PC-9 (cell line): ENCODE results near the gene ERBB2. TPM values are rescaled to one million over a fixed set of nuclear protein-coding genes. Genes with fewer than 3 reads are reported as not detected.

Experiments
- BruUV-seq: library from RNA; stranded (reverse); fragments of 400-500 nt; replicated peaks from 2 replicates; lab custom pipeline; 2021; lab: Mats Ljungman, UMichigan
- CTCF ChIA-PET: fragments of 300-600 bp; sonication (Branson Sonifier 250); formaldehyde crosslinking; loops from one replicate; lab custom pipeline; 2022; ENCODE audit warnings: antibody characterized with exemption; lab: Charles Lee
- POLR2A ChIA-PET: fragments of 300-600 bp; sonication (Branson Sonifier 250); formaldehyde crosslinking; loops from one replicate; lab custom pipeline; 2022; ENCODE audit warnings: antibody characterized with exemption; ENCODE audit not compliant: unreplicated experiment; lab: Charles Lee
- DNase-seq, 2 experiments: peaks; one replicate each; pipeline versions ENCODE4 v3.0.0 to v3.0.0-alpha.2; 2015 to 2022; ENCODE audit warnings: mixed read lengths in 1 of 2
- H2AFZ ChIP-seq: fragments of 200-600 bp; sonication (generic); 2 replicates; pipeline ENCODE4 v1.8.1; 2017; ENCODE audit warnings: antibody characterized with exemption
- H3F3A ChIP-seq: fragments of 200-600 bp; sonication (generic); 2 replicates; pipeline ENCODE4 v1.8.1; 2017; ENCODE audit warnings: antibody characterized with exemption, mild to moderate bottlenecking, low read depth; ENCODE audit not compliant: insufficient read depth
- H3K27ac ChIP-seq: fragments of 200-600 bp; sonication (generic); 2 replicates; pipeline ENCODE4 v1.6.1; 2016; ENCODE audit warnings: mixed run types
- H3K27me3 ChIP-seq: fragments of 200-600 bp; sonication (generic); 2 replicates; pipeline ENCODE4 v1.6.1; 2016; ENCODE audit warnings: low read depth, mixed run types; ENCODE audit not compliant: insufficient read depth
- H3K36me3 ChIP-seq: fragments of 200-600 bp; sonication (generic); 2 replicates; pipeline ENCODE4 v1.6.1; 2016; ENCODE audit warnings: low read depth, mixed run types
- H3K4me1 ChIP-seq: fragments of 200-600 bp; sonication (generic); replicated peaks from 2 replicates; pipeline ENCODE4 v1.6.1; 2016; ENCODE audit warnings: mixed run types; ENCODE audit not compliant: insufficient read depth
- H3K4me2 ChIP-seq: fragments of 200-600 bp; sonication (generic); 2 replicates; pipeline ENCODE4 v1.6.1; 2017; ENCODE audit warnings: mixed run types
- H3K4me3 ChIP-seq: fragments of 200-600 bp; sonication (generic); 2 replicates; pipeline ENCODE4 v1.6.1; 2016; ENCODE audit warnings: mixed run types
- H3K79me2 ChIP-seq: fragments of 200-600 bp; sonication (generic); 2 replicates; pipeline ENCODE4 v1.6.1; 2017; ENCODE audit warnings: low read depth, mixed run types
- H3K9me2 ChIP-seq: fragments of 200-600 bp; sonication (generic); 2 replicates; pipeline ENCODE4 v1.8.1; 2017; ENCODE audit warnings: mild to moderate bottlenecking; ENCODE audit not compliant: insufficient read depth
- H3K9me3 ChIP-seq: fragments of 200-600 bp; sonication (generic); 2 replicates; pipeline ENCODE4 v1.8.1; 2016; ENCODE audit warnings: low read depth; ENCODE audit not compliant: insufficient read depth
- H4K20me1 ChIP-seq: fragments of 200-600 bp; sonication (generic); 2 replicates; pipeline ENCODE4 v1.8.1; 2017; ENCODE audit not compliant: insufficient read depth
- EZH2 ChIP-seq: fragments of 200-600 bp; sonication (generic); IDR thresholded peaks from 2 replicates; pipeline ENCODE4 v1.8.0; 2017; ENCODE audit warnings: antibody characterized with exemption, low read depth
- intact Hi-C: fragments of 100-400 bp; cut with micrococcal nuclease; formaldehyde crosslinking; loops from one replicate; pipeline ENCODE4 v1.10.0; 2022; ENCODE audit not compliant: unreplicated experiment
- total RNA-seq: library from RNA; stranded (reverse); gene quantifications from 2 replicates; pipeline ENCODE4 v1.2.3, GENCODE V29; 2021
- TF ChIP-seq, protein P1 (sequence below): fragments of 200-600 bp; sonication (generic); conservative IDR thresholded peaks from 2 replicates; pipeline ENCODE4 v1.6.1; 2017; ENCODE audit warnings: mixed run types, antibody characterized with exemption, mild to moderate bottlenecking, moderate library complexity

The ERBB2 gene
- total RNA-seq, 1 experiment from 2014 or later: 90.6 TPM

DNA sequence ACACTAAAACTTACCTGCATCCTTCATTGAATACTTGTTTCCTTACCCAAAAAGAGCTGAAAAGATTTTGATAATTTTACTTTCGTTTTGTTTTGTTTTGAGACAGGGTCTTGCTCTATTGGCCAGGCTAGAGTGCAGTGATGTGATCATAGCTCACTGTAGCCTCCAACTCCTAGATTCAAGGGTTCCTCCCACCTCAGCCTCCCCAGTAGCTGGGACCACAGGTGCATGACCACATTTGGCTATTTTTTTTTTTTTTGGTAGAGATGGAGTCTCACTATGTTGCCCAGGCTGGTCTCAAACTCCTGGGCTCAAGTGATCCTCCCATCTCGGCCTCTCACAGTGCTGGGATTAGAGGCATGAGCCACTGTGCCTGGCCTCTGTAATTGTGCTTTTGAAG is 44.8 kb upstream of the ERBB2 start:
- Histone ChIP-seq H3F3A (no peaks in the 10 kb centered on the region), H3K27ac (no peak overlapping the region), H3K4me1 (no peaks in the 10 kb centered on the region), H2AFZ (no peak overlapping the region), H3K4me3 (no peak overlapping the region), H3K27me3 (no peaks in the 10 kb centered on the region), H3K9me3 (no peaks in the 10 kb centered on the region), H3K9me2 (no peaks in the 10 kb centered on the region), H3K4me2 (no peak overlapping the region), H4K20me1 (peaks cover 10% of the 10 kb centered on the region; the same call in 1 of the 2 replicates), H3K36me3 (no peaks in the 10 kb centered on the region), H3K79me2 (no peaks in the 10 kb centered on the region)
- ChIA-PET CTCF (interaction anchor here (0.6 to 0.7 kb wide), 4 partner anchors 9 to 54 kb away, joined by 3 read pairs; no protein-coding TSS in a partner anchor), POLR2A (no interaction called here)
- no peak for DNase-seq
- no peak for TF ChIP-seq EZH2
- TF ChIP-seq, protein P1, sequence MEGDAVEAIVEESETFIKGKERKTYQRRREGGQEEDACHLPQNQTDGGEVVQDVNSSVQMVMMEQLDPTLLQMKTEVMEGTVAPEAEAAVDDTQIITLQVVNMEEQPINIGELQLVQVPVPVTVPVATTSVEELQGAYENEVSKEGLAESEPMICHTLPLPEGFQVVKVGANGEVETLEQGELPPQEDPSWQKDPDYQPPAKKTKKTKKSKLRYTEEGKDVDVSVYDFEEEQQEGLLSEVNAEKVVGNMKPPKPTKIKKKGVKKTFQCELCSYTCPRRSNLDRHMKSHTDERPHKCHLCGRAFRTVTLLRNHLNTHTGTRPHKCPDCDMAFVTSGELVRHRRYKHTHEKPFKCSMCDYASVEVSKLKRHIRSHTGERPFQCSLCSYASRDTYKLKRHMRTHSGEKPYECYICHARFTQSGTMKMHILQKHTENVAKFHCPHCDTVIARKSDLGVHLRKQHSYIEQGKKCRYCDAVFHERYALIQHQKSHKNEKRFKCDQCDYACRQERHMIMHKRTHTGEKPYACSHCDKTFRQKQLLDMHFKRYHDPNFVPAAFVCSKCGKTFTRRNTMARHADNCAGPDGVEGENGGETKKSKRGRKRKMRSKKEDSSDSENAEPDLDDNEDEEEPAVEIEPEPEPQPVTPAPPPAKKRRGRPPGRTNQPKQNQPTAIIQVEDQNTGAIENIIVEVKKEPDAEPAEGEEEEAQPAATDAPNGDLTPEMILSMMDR: no peak
- intact Hi-C loops: no loop called here
- no TSS peak for BruUV-seq

DNA sequence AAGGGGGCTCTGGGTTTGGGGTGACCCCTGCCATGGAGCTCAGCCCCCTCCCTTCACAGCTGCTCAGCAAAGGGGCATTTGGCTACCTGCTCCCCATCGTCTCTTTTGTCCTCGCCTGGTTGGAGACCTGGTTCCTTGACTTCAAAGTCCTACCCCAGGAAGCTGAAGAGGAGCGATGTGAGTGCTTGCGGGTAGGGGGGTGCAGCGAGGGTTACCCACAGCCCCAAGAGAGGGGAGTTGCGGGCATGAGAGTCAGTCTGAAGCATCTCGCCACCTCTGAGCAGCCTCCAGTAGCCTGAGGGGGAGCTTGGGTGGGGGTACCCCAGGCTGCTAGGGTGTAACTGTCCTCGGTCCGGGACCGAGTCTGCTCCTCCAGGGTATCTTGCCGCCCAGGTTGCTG is 41.5 kb upstream of the ERBB2 start:
- CTCF ChIA-PET: no interaction called here
- no peaks in the 10 kb centered on the region for H3K27me3 ChIP-seq
- H3K79me2 ChIP-seq: no peaks in the 10 kb centered on the region
- H3K27ac ChIP-seq: no peak overlapping the region
- peaks cover 10% of the 10 kb centered on the region; the same call in 1 of the 2 replicates for H3F3A ChIP-seq
- no peak overlapping the region for H3K4me2 ChIP-seq
- BruUV-seq: no TSS peak
- no peaks in the 10 kb centered on the region; the same call in 1 of the 2 replicates for H3K4me1 ChIP-seq
- H3K4me3 ChIP-seq: no peak overlapping the region
- no peaks in the 10 kb centered on the region for H3K9me2 ChIP-seq
- POLR2A ChIA-PET: interaction anchor here (0.6 kb wide), 1 partner anchor 396 kb away, joined by 5 read pairs; no protein-coding TSS in a partner anchor
- H3K9me3 ChIP-seq: no peaks in the 10 kb centered on the region
- no peak for DNase-seq
- peaks cover 6% of the 10 kb centered on the region; the same call in 1 of the 2 replicates for H4K20me1 ChIP-seq
- TF ChIP-seq, protein P1: no peak
- TF ChIP-seq EZH2: no peak
- intact Hi-C loops: no loop called here
- no peaks in the 10 kb centered on the region for H3K36me3 ChIP-seq
- H2AFZ ChIP-seq: no peak overlapping the region

DNA sequence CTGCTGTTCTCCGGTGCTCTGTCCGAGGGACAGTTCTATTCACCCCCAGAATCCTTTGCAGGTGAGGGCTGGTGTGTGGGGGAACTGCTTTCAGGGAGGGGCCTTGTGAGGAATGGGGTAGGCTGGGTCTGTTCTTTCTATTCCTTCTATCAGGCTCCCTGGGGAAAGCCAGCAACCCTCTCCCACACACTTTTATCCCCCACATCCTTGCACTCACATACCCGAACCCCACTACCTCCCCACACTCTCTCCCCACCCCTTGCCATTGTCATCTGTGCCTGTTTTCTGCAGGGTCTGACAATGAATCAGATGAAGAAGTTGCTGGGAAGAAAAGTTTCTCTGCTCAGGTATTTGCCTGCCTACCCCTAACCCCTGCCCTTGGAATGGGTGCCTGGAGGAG is 41.1 kb upstream of the ERBB2 start:
- H3K36me3 ChIP-seq: no peaks in the 10 kb centered on the region
- 0 out of 2 replicates have a peak, but pooled peaks cover 3% of the 10 kb centered on the region for H4K20me1 ChIP-seq
- peaks cover 3% of the 10 kb centered on the region for H3K4me1 ChIP-seq
- peaks cover 12% of the 10 kb centered on the region for H3F3A ChIP-seq
- no peaks in the 10 kb centered on the region for H3K79me2 ChIP-seq
- no peaks in the 10 kb centered on the region for H3K27me3 ChIP-seq
- H3K4me2 ChIP-seq: no peak overlapping the region
- ChIA-PET POLR2A (no interaction called here), CTCF (no interaction called here)
- TF ChIP-seq, protein P1: no peak
- TF ChIP-seq EZH2: no peak
- no peak overlapping the region for H2AFZ ChIP-seq
- no peak overlapping the region for H3K4me3 ChIP-seq
- BruUV-seq: no TSS peak
- intact Hi-C loops: no loop called here
- H3K27ac ChIP-seq: no peak overlapping the region
- DNase-seq: no peak
- no peaks in the 10 kb centered on the region for H3K9me3 ChIP-seq
- H3K9me2 ChIP-seq: no peaks in the 10 kb centered on the region
